Islet precursor cell (in vitro differentiated cells): ENCODE measurements around the gene TMEM156.

Experiments used
- DNase-seq: peaks from one replicate; pipeline ENCODE4 v3.0.0-alpha.2; 2018

TMEM156 gene

GRCh38 chr4:39032218-39033085, at the start of gene TMEM156:
Gene TMEM156, minus strand, starts transcription at chr4:39032409. Its CDS starts 96 bp downstream, at chr4:39032313.
- DNase-seq: no peak

GRCh38 chr4:39078829-39079228, 46.6 kb upstream of the TMEM156 start:
- no peak for DNase-seq

GRCh38 chr4:39068907-39069306, 36.7 kb upstream of the TMEM156 start:
- no peak for DNase-seq

GRCh38 chr4:39067451-39067850, 35.2 kb upstream of the TMEM156 start:
- DNase-seq: no peak

GRCh38 chr4:39067031-39067430, 34.8 kb upstream of the TMEM156 start:
- DNase-seq: no peak

GRCh38 chr4:39066371-39066770, 34.2 kb upstream of the TMEM156 start:
- no peak for DNase-seq

- DNase-seq: no peak
These were observed 31.2 kb upstream of the TMEM156 start for GRCh38 chr4:39063430-39063829.

GRCh38 chr4:39062770-39063097, 30.5 kb upstream of the TMEM156 start:
- DNase-seq: no peak

- DNase-seq: peak; percentile 79
These were observed 30.0 kb upstream of the TMEM156 start, which contains the start of gene KLHL5 for GRCh38 chr4:39062094-39062769. Gene KLHL5, plus strand, starts transcription at chr4:39062232. Its CDS starts 421 bp downstream, at chr4:39062653.

- no peak for DNase-seq
These were observed 29.2 kb upstream of the TMEM156 start for GRCh38 chr4:39061457-39061856.

GRCh38 chr4:39056023-39056422, 23.8 kb upstream of the TMEM156 start:
- DNase-seq: no peak

- no peak for DNase-seq
These were observed 22.3 kb upstream of the TMEM156 start for GRCh38 chr4:39054497-39054896.

GRCh38 chr4:39053983-39054382, 21.8 kb upstream of the TMEM156 start:
- no peak for DNase-seq

GRCh38 chr4:39051492-39051891, 19.3 kb upstream of the TMEM156 start:
- DNase-seq: no peak

GRCh38 chr4:39050590-39050989, 18.4 kb upstream of the TMEM156 start:
- no peak for DNase-seq

- no peak for DNase-seq
These were observed 16.1 kb upstream of the TMEM156 start for GRCh38 chr4:39048311-39048710.

GRCh38 chr4:39047681-39048080, 15.5 kb upstream of the TMEM156 start:
- DNase-seq: no peak

- DNase-seq: no peak
These were observed 14.0 kb upstream of the TMEM156 start for GRCh38 chr4:39046249-39046648.

- DNase-seq: no peak
These were observed 13.6 kb upstream of the TMEM156 start for GRCh38 chr4:39045827-39046221.

- DNase-seq: peak; percentile 77
These were observed 13.0 kb upstream of the TMEM156 start for GRCh38 chr4:39044956-39045826.

GRCh38 chr4:39044364-39044955, 12.3 kb upstream of the TMEM156 start:
- peak; percentile 99 for DNase-seq

- no peak for DNase-seq
These were observed 11.7 kb upstream of the TMEM156 start for GRCh38 chr4:39043861-39044363.
